ENCODE data around the gene UBE2D3. TPM values are rescaled to one million over a fixed set of nuclear protein-coding genes. Genes with fewer than 3 reads are reported as not detected.

The UBE2D3 gene
- total RNA-seq, 2 donors from 2014 or later, result 149 to 323 TPM

DNA sequence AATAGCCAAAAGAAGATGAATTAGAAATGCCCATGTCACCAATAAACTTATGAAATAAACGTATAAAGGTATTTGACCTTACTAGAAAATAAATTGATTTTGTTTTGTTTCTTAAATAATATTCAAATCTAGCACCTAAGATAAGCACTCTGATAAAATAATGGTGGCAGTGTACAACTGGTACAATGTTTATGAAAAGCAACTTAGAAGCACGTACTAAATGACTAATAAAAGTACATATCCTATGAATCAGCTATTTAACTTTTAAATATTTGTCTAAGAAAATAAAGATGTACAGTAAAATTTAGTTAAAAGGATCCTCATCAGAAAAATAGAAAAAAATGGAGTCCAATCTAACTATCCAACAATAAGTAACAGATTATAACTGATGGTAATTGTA is 73.3 kb downstream of the UBE2D3 start:
- ATAC-seq, result no peak
- Histone ChIP-seq H3K36me3 (replicated peaks in 1 of 2; ENCODE audit: insufficient read depth in 1 of 2, low read depth in 2 of 2) (no peaks in the 10 kb centered on the region), H3K4me3 (no peak overlapping the region), H3K27me3 (no peaks in the 10 kb centered on the region), H3K4me1 (peaks cover 16% of the 10 kb centered on the region), H3K27ac (no peak overlapping the region), H3K9me3 (no peaks in the 10 kb centered on the region)
- intact Hi-C loops (cut with DNase I), result no loop called here
- 83 to 87% methylated on average over 2 of the region's 2 CpGs for WGBS, 2 donors
- TF ChIP-seq POLR2A (IDR thresholded peaks at IDR 0.05), result no peak
- TF ChIP-seq, protein P1, sequence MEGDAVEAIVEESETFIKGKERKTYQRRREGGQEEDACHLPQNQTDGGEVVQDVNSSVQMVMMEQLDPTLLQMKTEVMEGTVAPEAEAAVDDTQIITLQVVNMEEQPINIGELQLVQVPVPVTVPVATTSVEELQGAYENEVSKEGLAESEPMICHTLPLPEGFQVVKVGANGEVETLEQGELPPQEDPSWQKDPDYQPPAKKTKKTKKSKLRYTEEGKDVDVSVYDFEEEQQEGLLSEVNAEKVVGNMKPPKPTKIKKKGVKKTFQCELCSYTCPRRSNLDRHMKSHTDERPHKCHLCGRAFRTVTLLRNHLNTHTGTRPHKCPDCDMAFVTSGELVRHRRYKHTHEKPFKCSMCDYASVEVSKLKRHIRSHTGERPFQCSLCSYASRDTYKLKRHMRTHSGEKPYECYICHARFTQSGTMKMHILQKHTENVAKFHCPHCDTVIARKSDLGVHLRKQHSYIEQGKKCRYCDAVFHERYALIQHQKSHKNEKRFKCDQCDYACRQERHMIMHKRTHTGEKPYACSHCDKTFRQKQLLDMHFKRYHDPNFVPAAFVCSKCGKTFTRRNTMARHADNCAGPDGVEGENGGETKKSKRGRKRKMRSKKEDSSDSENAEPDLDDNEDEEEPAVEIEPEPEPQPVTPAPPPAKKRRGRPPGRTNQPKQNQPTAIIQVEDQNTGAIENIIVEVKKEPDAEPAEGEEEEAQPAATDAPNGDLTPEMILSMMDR (IDR thresholded peaks at IDR 0.05), result no peak
- no peak for DNase-seq

DNA sequence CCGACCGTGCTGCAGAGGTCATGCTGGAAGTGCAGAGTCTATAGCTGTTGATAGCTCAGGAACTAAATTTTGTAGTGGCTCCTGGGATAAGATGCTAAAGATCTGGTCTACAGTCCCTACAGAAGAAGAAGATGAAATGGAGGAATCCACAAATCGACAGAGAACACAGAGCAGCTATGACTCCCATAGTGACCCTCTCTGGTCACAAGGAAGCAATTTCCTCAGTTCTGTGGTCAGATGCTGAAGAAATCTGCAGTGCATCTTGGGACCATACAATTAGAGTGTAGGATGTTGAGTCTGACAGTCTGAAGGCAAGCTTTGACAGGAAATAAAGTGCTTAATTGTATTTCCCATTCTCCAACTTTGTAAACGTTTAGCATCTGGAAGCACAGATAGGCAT is 75.4 kb downstream of the UBE2D3 start:
- DNase-seq (no peak), ATAC-seq (no peak)
- no peak overlapping the region for H3K4me3 ChIP-seq
- WGBS, 2 donors, result 75 to 81% methylated on average over 4 of the region's 4 CpGs
- no peaks in the 10 kb centered on the region for H3K27me3 ChIP-seq
- intact Hi-C loops (cut with DNase I), result no loop called here
- no peak overlapping the region for H3K27ac ChIP-seq
- H3K4me1 ChIP-seq, result no peaks in the 10 kb centered on the region
- H3K36me3 ChIP-seq (replicated peaks in 1 of 2; ENCODE audit: insufficient read depth in 1 of 2, low read depth in 2 of 2), result no peaks in the 10 kb centered on the region
- no peak for TF ChIP-seq POLR2A (IDR thresholded peaks at IDR 0.05)
- TF ChIP-seq, protein P1 (IDR thresholded peaks at IDR 0.05), result no peak
- H3K9me3 ChIP-seq, result no peaks in the 10 kb centered on the region

Small RNA genes lying within 50 kb of the gene (small RNA-seq; reads per million reads assigned to genes)
- gene RNU7-151P, result not detected

Other genes starting within 250 kb of the UBE2D3 start
- gene MANBA, start 66.6 kb downstream of the UBE2D3 start, total RNA-seq, result 10 to 100 TPM; 26.5 to 57.0 TPM
- 10 to 100 TPM in 1 of 2 donors, 1 to 10 TPM in 1; 4.0 to 23.6 TPM for gene CISD2, start 41.4 kb upstream of the UBE2D3 start, total RNA-seq
- not detected for gene SLC9B1, start 192.2 kb upstream of the UBE2D3 start, total RNA-seq
- 10 to 100 TPM; 10.1 to 14.8 TPM for gene SLC9B2, start 249.2 kb upstream of the UBE2D3 start, total RNA-seq